Germinal center (tissue), 1 donor: ENCODE data around the gene CHMP1A.
"Not testable (repeated sequence)": the region's sequence is repeated elsewhere in the genome, so short reads cannot be mapped to it uniquely, and the experiment has no call there.

Source experiments
- DNase-seq: peaks from one replicate; pipeline ENCODE4 v3.0.0; 2012; ENCODE audit warnings: mixed read lengths, low spot score

The CHMP1A gene

GRCh38 chr16:89657442-89658220, at the start of gene CHMP1A, which contains the start of gene SPATA33:
Gene CHMP1A, minus strand, starts transcription at chr16:89657708. Its CDS starts 120 bp downstream, at chr16:89657588.
Gene SPATA33, plus strand, starts transcription at chr16:89657836. Its CDS starts 76 bp downstream, at chr16:89657912.
- peak; percentile 95 for DNase-seq

- no peak for DNase-seq
These were observed 49.2 kb upstream of the CHMP1A start for GRCh38 chr16:89706518-89707260.

GRCh38 chr16:89705006-89705405, 47.5 kb upstream of the CHMP1A start:
- no peak for DNase-seq

- no peak for DNase-seq
These were observed 46.8 kb upstream of the CHMP1A start for GRCh38 chr16:89704281-89704680.

- peak; percentile 98 for DNase-seq
These were observed 44.2 kb upstream of the CHMP1A start, which contains the start of gene SPATA2L for GRCh38 chr16:89701425-89702406. Gene SPATA2L, minus strand, starts transcription at chr16:89701705. Its CDS starts 473 bp downstream, at chr16:89701232.

- peak; percentile 59 for DNase-seq
These were observed 43.3 kb upstream of the CHMP1A start for GRCh38 chr16:89700649-89701424.

GRCh38 chr16:89700100-89700648, 42.7 kb upstream of the CHMP1A start:
- DNase-seq, result peak; percentile 91

GRCh38 chr16:89699629-89700099, 42.2 kb upstream of the CHMP1A start:
- not testable (repeated sequence) for DNase-seq

- DNase-seq, result not testable (repeated sequence)
These were observed 41.2 kb upstream of the CHMP1A start for GRCh38 chr16:89698717-89699116.

GRCh38 chr16:89697616-89698331, 40.3 kb upstream of the CHMP1A start:
- DNase-seq, result no peak

GRCh38 chr16:89697161-89697615, 39.7 kb upstream of the CHMP1A start:
- DNase-seq, result no peak

GRCh38 chr16:89696670-89697128, 39.2 kb upstream of the CHMP1A start:
- no peak for DNase-seq

GRCh38 chr16:89695875-89696669, 38.6 kb upstream of the CHMP1A start:
- DNase-seq, result no peak

- DNase-seq, result no peak
These were observed 37.8 kb upstream of the CHMP1A start for GRCh38 chr16:89695086-89695874.

- DNase-seq, result not testable (repeated sequence)
These were observed 37.2 kb upstream of the CHMP1A start for GRCh38 chr16:89694784-89695085.

GRCh38 chr16:89693931-89694783, 36.6 kb upstream of the CHMP1A start:
- DNase-seq, result no peak

- no peak for DNase-seq
These were observed 35.8 kb upstream of the CHMP1A start for GRCh38 chr16:89693289-89693731.
